Naive thymus-derived CD8-positive, alpha-beta T cell (primary cell): ENCODE measurements around the gene PRMT5. TPM values are rescaled to one million over a fixed set of nuclear protein-coding genes. Genes with fewer than 3 reads are reported as not detected.

Experiments used
- ATAC-seq, 2 donors: fragments of 150-1000 bp; cut with Tn5 transposase in 1 of 2; sonication (Bioruptor Pico), chemical (Tn5 transposase) in 1 of 2; 1 replicate in 1 of 2; 2 replicates in 1 of 2; pipeline ENCODE4 v1.10.0; 2021; ENCODE audit warnings: mild to moderate bottlenecking in 2 of 2, moderate library complexity in 2 of 2
- POLR2A ChIA-PET: fragments of 350-600 bp; sonication (Branson Sonifier 250); formaldehyde crosslinking; loops from one replicate; lab custom pipeline; 2021; ENCODE audit warnings: antibody characterized with exemption; lab: Charles Lee
- DNase-seq, 10 donors: peaks; one replicate each; pipeline versions ENCODE4 v3.0.0 to v3.0.0-alpha.2; 2020 to 2022
- H3K27ac Mint-ChIP-seq, 10 donors: one replicate each; pipeline ENCODE4 v1.8.0; 2020 to 2022; ENCODE audit warnings: mild to moderate bottlenecking in 10 of 10, mixed read lengths in 10 of 10, moderate library complexity in 4 of 10, inconsistent platforms in 1 of 10
- H3K27me3 Mint-ChIP-seq, 5 donors: one replicate each; pipeline ENCODE4 v1.8.0; 2021 to 2022; ENCODE audit warnings: mixed read lengths in 5 of 5
- H3K36me3 Mint-ChIP-seq, 3 donors: one replicate each; pipeline ENCODE4 v1.8.0; 2020 to 2022; ENCODE audit warnings: mixed read lengths in 3 of 3, mild to moderate bottlenecking in 2 of 3, inconsistent platforms in 1 of 3
- H3K4me1 Mint-ChIP-seq, 4 donors: one replicate each; pipeline ENCODE4 v1.8.0; 2021 to 2022; ENCODE audit warnings: mixed read lengths in 4 of 4
- H3K4me3 Mint-ChIP-seq, 10 donors: one replicate each; pipeline ENCODE4 v1.8.0; 2020 to 2022; ENCODE audit warnings: mild to moderate bottlenecking in 10 of 10, mixed read lengths in 10 of 10, moderate library complexity in 6 of 10, inconsistent platforms in 1 of 10
- H3K9me3 Mint-ChIP-seq, 9 donors: one replicate each; pipeline ENCODE4 v1.8.0; 2020 to 2022; ENCODE audit warnings: mixed read lengths in 9 of 9, mild to moderate bottlenecking in 3 of 9, inconsistent platforms in 1 of 9, moderate library complexity in 1 of 9
- polyA plus RNA-seq, 3 donors: library from polyadenylated mRNA; unstranded; fragments of 300-500 nt; fragmentation: Illumina TruSeq; gene quantifications; one replicate each; pipeline ENCODE4 v1.2.3, GENCODE V29; 2021
- total RNA-seq, 8 experiments: library from RNA in 2 of 8; stranded (reverse) in 2 of 8; gene quantifications; one replicate each; pipeline ENCODE4 v1.2.3 and lab custom pipeline; 2021 to 2026

Gene PRMT5
- total and polyA plus RNA-seq, 5 experiments from 2014 or later: 37.7 to 67.3 (median 42.4) TPM

GRCh38 chr14:22870811-22871223 lies 58.4 kb downstream of the PRMT5 start:
- peak in 1 of 2 donors; percentile 62 for ATAC-seq
- peak in 2 of 10 donors; percentile 56 to 61 for DNase-seq

More at GRCh38 chr14:22870811-22871223, 58.4 kb downstream of the PRMT5 start:
- Mint-ChIP-seq H3K9me3 (no peaks in the 10 kb centered on the region), H3K27me3 (no peaks in the 10 kb centered on the region), H3K4me3 (peak overlapping the region; percentile 90 to 99 (median 94)), H3K27ac (peak overlapping the region; percentile 84 to 100 (median 98)), H3K36me3 (peaks cover 0 to 31% (median 4%) of the 10 kb centered on the region in 3 donors), H3K4me1 (peaks cover 11 to 39% (median 29%) of the 10 kb centered on the region in 4 donors)
- POLR2A ChIA-PET: interaction anchor here (0.6 to 7.2 kb wide), 20 partner anchors 11 to 1617 kb away, joined by 3 to 118 read pairs (median 3); partner anchors contain the start of genes ACIN1, C14orf119, MRPL52 and OXA1L

Other genes starting within 250 kb of the PRMT5 start
- gene OXA1L, start 162.7 kb downstream of the PRMT5 start, total RNA-seq: 100 to 1,000 TPM; 159 to 166 TPM
- 10 to 100 TPM; 56.3 to 67.4 (median 57.1) TPM for gene OXA1L, start 162.7 kb downstream of the PRMT5 start, polyA plus RNA-seq
- 1 to 10 TPM; 2.6 to 3.5 TPM for gene SLC7A7, start 113.9 kb downstream of the PRMT5 start, total RNA-seq
- gene SLC7A7, start 113.9 kb downstream of the PRMT5 start, polyA plus RNA-seq: under 1 TPM; 0.13 to 0.46 (median 0.26) TPM
- 10 to 100 TPM; 69.9 to 75.3 TPM for gene MRPL52, start 99.5 kb downstream of the PRMT5 start, total RNA-seq
- gene MRPL52, start 99.5 kb downstream of the PRMT5 start, polyA plus RNA-seq: 100 to 1,000 TPM; 120 to 155 (median 148) TPM
- gene MMP14, start 92.8 kb downstream of the PRMT5 start, total RNA-seq: 1 to 10 TPM; 2.5 to 3.3 TPM
- gene MMP14, start 92.8 kb downstream of the PRMT5 start, polyA plus RNA-seq: not detected
- gene LRP10, start 57.6 kb downstream of the PRMT5 start, total RNA-seq: 10 to 100 TPM; 70.5 to 72.6 TPM
- gene LRP10, start 57.6 kb downstream of the PRMT5 start, polyA plus RNA-seq: 10 to 100 TPM; 49.4 to 67.5 (median 52.2) TPM
- gene REM2, start 46.2 kb downstream of the PRMT5 start, total RNA-seq: 1 to 10 TPM; 4.8 to 5.7 TPM
- under 1 TPM; 0.15 to 0.72 (median 0.29) TPM for gene REM2, start 46.2 kb downstream of the PRMT5 start, polyA plus RNA-seq
- 100 to 1,000 TPM; 143 to 148 TPM for gene RBM23, start 10.2 kb downstream of the PRMT5 start, total RNA-seq
- 10 to 100 TPM; 42.2 to 62.8 (median 59.6) TPM for gene RBM23, start 10.2 kb downstream of the PRMT5 start, polyA plus RNA-seq
- gene HAUS4, start 27.7 kb upstream of the PRMT5 start, total RNA-seq: 10 to 100 TPM; 24.4 to 26.7 TPM
- gene HAUS4, start 27.7 kb upstream of the PRMT5 start, polyA plus RNA-seq: 10 to 100 TPM; 27.1 to 31.7 (median 29.8) TPM
- gene AJUBA, start 53.2 kb upstream of the PRMT5 start, total RNA-seq: 1 to 10 TPM; 1.5 to 1.9 TPM
- 1 to 10 TPM in 1 of 3 donors, under 1 TPM in 2; 0.05 to 1.2 (median 0.45) TPM for gene AJUBA, start 53.2 kb upstream of the PRMT5 start, polyA plus RNA-seq
- gene C14orf93, start 80.8 kb upstream of the PRMT5 start, total RNA-seq: 10 to 100 TPM; 16.8 to 17.3 TPM
- 10 to 100 TPM in 1 of 3 donors, 1 to 10 TPM in 2; 5.6 to 10.9 (median 7.5) TPM for gene C14orf93, start 80.8 kb upstream of the PRMT5 start, polyA plus RNA-seq
- 10 to 100 TPM; 30.2 to 35.8 TPM for gene PSMB5, start 105.5 kb upstream of the PRMT5 start, total RNA-seq
- 10 to 100 TPM; 33.2 to 49.7 (median 37.9) TPM for gene PSMB5, start 105.5 kb upstream of the PRMT5 start, polyA plus RNA-seq
- gene PSMB11, start 112.8 kb upstream of the PRMT5 start, total RNA-seq: under 1 TPM; 0.23 to 0.36 TPM
- under 1 TPM in 1 of 3 donors, not detected in 2; 0.12 TPM for gene PSMB11, start 112.8 kb upstream of the PRMT5 start, polyA plus RNA-seq
- gene CDH24, start 128.1 kb upstream of the PRMT5 start, total RNA-seq: 1 to 10 TPM in 1 of 2 experiments, under 1 TPM in 1; 0.96 to 1.2 TPM
- under 1 TPM; 0.06 to 0.31 (median 0.09) TPM for gene CDH24, start 128.1 kb upstream of the PRMT5 start, polyA plus RNA-seq
- gene ACIN1, start 165.8 kb upstream of the PRMT5 start, total RNA-seq: 100 to 1,000 TPM; 311 to 322 TPM
- 10 to 100 TPM in 1 of 3 donors, 1 to 10 TPM in 2; 6.3 to 14.1 (median 8.6) TPM for gene ACIN1, start 165.8 kb upstream of the PRMT5 start, polyA plus RNA-seq
- gene C14orf119, start 166.1 kb upstream of the PRMT5 start, total RNA-seq: 10 to 100 TPM; 39.4 to 49.0 TPM
- gene C14orf119, start 166.1 kb upstream of the PRMT5 start, polyA plus RNA-seq: 100 to 1,000 TPM in 1 of 3 donors, 10 to 100 TPM in 2; 62.7 to 122 (median 78.5) TPM
- gene CIROP, start 175.6 kb upstream of the PRMT5 start, total RNA-seq: not detected
- not detected for gene CIROP, start 175.6 kb upstream of the PRMT5 start, polyA plus RNA-seq
- gene CEBPE, start 189.9 kb upstream of the PRMT5 start, total RNA-seq: 1 to 10 TPM; 1.5 to 1.8 TPM
- 1 to 10 TPM in 2 of 3 donors, under 1 TPM in 1; 0.66 to 2.4 (median 1.6) TPM for gene CEBPE, start 189.9 kb upstream of the PRMT5 start, polyA plus RNA-seq